Right lobe of liver (tissue), 4 donors: ENCODE results near the gene PROK1.

Experiments
- POLR2A ChIP-seq: fragments of 450-650 bp; IDR thresholded peaks from one replicate; pipeline ENCODE4 v1.6.1; 2017; ENCODE audit warnings: antibody characterized with exemption, mild to moderate bottlenecking
- TF ChIP-seq, protein P1 (sequence below), 4 donors: fragments of 200-600 bp in 3 of 4; fragments of 450-650 bp in 1 of 4; IDR thresholded peaks; one replicate each; pipeline versions ENCODE4 v1.5.1 to v1.8.0; 2016 to 2022; ENCODE audit warnings: antibody characterized with exemption in 4 of 4, mild to moderate bottlenecking in 2 of 4
- donor health status: DM: no; HTN: no; CAD: no.
- donor health status: DM: no; HTN: no; CAD: no.
- donor health status: DM: no; HTN: yes; CAD: no.

DNA sequence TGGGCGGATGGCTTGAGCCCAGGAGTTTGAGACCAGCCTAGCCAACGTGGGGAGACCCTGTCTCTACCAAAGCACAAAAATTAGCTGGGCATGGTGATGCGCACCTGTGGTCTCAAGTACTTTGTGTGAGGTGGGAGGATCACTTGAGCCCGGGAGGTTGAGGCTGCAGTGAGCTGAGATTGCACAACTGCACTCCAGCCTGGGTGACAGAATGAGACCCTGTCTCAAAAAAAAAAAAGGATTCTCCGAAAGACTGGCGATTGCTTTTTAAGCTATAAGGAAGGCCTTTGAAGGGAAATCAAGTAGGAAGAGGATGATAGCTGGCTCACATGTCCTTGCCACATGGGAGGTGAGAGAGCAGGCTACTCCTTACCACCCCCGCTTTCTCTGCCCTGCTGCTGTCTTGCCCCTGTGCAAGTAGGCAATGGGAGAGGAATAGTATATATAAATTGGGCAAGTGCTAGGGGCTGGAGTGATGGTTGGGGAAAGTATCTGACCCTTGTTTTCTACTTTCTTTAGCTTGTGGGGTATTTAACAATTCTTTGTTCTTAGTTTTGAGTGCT is 39.7 kb upstream of the PROK1 start:
- TF ChIP-seq, protein P1, sequence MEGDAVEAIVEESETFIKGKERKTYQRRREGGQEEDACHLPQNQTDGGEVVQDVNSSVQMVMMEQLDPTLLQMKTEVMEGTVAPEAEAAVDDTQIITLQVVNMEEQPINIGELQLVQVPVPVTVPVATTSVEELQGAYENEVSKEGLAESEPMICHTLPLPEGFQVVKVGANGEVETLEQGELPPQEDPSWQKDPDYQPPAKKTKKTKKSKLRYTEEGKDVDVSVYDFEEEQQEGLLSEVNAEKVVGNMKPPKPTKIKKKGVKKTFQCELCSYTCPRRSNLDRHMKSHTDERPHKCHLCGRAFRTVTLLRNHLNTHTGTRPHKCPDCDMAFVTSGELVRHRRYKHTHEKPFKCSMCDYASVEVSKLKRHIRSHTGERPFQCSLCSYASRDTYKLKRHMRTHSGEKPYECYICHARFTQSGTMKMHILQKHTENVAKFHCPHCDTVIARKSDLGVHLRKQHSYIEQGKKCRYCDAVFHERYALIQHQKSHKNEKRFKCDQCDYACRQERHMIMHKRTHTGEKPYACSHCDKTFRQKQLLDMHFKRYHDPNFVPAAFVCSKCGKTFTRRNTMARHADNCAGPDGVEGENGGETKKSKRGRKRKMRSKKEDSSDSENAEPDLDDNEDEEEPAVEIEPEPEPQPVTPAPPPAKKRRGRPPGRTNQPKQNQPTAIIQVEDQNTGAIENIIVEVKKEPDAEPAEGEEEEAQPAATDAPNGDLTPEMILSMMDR (IDR thresholded peaks at IDR 0.05) = no peak
- TF ChIP-seq POLR2A = no peak
